Globus pallidus (tissue), 1 donor: ENCODE data around the gene COG5.
"Not testable (repeated sequence)": the region's sequence is repeated elsewhere in the genome, so short reads cannot be mapped to it uniquely, and the experiment has no call there.

Experiments
- DNase-seq: peaks from one replicate; pipeline ENCODE4 v3.0.0-alpha.2; 2015; ENCODE audit warnings: low spot score

Gene COG5

DNA sequence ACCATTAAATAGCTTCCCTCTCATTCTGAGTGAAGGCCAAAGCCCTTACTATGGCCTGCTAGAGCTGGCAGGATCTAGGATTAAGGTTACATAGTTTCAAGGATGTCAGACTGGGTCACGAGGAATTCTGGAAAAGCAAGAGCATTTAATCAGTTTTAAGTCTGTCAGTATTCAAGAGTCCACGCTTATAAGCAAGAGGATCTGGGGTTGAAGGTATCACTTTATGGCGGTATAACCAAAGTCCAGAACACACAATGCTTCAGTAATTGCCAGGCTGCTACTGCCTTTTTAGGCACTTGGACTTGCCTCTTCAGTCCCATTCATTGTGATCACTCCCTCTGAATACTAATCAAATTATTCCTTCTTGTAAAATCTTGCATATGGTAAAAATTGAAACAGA is 293.9 kb downstream of the COG5 start:
- no peak for DNase-seq

DNA sequence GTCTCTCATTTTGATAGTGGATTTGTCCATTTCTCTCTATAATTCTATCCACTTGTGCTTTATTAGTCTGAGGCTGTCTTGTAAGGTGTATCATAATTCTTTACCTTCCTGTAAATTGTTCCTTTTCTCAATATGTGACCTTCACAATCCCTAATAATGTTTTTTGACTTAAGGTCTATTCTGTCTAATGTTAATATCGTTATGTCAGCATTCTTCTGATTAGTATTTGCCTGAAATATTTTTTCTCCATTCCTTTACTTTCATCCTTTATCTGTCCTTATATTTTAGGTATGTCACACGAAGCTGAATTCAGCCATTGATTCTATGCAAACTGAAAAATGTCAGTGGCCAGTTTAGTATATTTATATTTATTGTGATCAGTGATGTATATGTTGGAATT is 295.1 kb downstream of the COG5 start:
- no peak for DNase-seq

DNA sequence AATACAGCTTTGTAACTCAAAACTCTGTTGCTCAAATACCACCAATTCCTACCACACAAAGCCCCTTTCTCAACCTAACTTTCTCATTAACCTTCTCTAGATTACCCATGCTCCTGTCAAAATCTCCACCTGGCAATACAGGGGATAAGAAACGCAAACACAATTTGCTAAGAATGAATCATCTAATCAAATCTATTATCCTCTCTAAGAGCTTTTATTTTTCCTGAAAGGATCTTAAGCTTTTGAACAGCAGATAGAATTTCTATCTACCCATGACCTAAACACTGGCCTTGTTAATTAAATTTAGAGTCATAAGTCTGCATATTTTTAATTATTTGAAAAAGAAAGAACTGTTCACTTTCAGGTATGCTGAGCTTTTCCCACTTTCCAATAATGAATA is 296.6 kb downstream of the COG5 start:
- no peak for DNase-seq

DNA sequence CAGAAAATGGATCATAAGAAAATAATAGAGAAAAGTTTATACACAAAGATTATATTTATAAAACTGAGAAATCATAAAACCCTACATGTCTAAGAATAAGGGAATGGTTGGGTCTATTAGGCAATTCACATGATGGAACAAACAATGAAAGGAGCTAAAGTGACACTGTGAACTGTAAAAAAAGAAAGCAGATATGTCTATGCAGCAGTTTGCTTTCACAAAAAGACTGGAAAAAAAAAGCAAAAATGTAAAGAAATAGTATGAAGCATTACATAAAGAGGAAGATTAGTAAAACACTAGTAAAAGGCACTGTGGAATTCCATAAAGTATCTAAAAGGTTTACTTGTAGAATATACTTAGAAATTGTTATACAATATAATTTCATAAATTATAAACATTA is 299.0 kb downstream of the COG5 start:
- DNase-seq = no peak

DNA sequence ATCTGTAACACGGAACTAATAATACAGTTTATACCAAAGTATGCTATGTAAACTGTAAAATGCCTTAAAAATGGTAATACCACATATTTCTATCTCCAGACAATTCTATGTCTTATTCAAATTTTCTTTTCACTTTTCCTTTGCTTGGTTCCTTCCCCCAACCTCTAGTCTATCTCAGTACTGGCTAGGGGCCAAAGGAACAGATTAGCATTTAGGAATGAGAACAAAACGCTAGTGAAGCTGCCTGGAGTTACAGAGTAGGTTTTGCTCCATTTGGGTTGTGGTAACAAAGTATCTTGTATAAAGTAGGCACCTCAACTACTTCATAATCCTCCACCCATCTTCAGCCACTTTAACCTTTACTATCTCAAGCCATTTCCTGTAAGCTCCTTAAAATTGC is 300.9 kb downstream of the COG5 start:
- DNase-seq = peak; percentile 21

DNA sequence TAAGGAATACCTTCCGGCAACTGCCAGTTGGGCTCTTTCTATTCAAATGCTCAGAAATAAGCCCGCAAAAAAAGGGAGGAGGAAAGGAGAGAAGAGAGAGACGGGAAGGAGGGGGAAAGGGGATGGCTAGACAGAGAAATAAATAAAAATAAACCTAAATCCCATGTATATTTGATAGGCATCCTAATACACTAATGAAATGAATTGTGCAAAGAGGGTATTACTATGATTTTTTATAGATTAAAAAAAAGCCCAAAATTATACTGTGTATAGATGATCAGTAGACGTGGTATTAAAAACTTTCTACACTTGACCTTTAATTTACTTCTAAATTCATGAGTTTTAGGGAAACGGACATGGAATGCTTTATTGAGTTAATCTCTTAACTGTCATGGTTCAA is 305.0 kb downstream of the COG5 start:
- DNase-seq = no peak

DNA sequence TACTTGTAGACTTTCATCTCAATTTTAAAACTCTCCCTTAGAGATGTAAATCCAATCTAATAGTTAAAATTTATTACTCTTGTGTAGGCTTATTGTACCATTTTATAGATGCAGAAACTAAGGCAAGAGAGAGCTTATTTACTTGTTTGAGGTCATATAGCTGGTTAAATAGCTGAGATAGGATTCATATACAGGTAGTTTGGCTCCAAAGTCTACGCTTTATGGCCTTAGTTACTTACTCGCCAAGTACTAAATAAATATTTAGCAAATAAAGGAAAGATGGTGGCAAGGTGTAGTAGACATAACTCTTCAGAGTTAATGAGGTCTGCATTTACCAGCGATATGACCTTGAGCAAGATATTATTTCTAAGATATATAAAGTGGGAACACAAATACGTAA is 308.1 kb downstream of the COG5 start:
- no peak for DNase-seq

DNA sequence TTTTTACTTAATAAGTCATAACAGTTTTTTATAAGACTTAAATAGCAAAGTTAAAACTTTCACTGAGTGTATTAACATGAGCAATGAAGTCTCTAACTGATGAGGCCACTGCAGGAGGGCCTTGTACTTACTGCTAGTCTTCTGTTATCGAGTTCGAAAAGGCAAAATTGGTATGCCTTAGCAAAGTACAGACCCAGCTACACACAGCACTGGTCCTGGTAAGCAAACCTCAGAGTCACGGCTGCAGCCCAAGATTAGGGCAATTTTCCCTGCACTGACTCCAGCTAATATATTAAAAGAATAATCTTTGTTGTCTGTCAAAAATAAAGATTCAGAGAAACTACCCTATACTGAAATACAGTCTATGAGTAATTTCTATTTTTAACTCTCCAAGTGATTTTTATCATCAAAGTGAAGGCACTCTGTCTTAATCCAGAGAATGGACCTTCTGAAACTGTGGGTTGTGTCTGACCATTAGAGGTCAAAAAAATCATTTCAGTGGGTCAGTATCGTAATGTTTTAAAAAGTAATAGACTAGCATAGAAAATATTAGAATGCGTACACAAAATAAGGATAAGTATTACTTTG is 309.2 kb downstream of the COG5 start:
- DNase-seq = no peak

DNA sequence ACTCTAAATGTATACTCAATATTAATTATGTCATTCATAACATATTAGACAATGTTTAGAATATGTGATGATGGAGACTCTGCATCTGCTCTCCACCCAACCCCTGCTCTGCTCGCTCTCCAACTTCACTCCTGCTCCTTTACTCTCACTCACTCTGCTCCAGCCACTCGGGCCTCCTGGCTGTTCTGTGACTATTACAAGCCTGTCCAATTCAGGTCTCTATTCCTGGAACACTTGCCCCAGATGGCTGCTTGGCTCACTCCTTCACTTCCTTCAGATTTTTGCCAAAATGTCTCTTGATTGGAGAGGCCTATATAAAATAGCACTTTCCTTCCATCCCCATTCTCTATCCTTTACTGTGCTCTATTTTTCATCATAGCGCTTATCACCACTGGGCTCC is 310.1 kb downstream of the COG5 start:
- DNase-seq = no peak

DNA sequence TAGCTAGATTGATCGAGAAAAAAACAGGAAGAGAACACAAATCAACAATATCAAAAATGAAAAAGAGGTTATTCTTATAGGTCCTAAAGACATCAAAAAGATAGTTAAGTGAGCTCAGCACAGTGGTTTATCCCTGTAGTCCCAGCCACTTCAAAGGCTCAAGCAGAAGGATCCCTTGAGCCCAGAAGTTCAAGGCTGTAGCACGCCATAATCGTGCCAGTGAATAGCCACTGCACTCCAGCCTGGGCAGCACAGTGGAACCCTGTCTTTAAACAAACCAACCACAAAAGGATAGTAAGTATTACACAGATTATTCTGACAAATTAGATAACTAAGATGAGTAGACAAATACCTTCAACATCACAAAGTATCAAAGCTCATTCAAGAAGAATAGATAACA is 311.8 kb downstream of the COG5 start:
- DNase-seq = no peak

DNA sequence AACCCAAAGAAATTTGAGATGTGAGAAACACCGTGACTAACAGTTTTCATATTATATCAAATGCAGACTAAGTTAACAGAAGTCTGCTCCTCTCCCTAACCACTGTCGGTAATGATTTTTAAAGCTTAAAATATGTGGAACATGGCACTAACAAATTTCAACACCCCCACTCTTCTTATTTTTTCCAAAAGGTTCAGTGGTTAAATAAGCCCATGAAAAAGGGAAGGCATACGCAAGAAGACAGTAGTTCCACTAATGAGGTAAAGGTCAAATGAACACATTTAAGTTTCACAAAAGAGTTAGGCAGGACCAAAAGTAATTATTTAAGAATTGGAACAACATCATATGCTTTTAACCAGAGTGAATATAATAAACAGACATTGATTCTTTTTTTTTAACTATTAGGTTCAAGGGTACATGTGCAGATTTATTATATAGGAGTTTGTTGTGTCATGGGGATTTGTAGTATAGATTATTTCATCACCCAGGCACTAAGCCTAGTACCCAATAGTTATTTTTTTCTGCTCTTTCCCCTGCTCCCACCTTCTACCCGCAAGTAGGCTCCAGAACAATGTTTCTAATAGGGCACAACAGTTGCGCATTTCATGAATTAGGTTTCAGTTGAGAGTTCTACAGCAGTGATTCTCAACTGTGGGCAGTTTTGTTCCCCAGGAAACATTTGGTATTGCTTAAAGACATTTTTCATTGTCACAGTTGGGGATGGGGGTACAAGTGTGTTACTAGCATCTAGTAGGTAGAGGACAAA is 315.0 kb downstream of the COG5 start:
- no peak for DNase-seq

DNA sequence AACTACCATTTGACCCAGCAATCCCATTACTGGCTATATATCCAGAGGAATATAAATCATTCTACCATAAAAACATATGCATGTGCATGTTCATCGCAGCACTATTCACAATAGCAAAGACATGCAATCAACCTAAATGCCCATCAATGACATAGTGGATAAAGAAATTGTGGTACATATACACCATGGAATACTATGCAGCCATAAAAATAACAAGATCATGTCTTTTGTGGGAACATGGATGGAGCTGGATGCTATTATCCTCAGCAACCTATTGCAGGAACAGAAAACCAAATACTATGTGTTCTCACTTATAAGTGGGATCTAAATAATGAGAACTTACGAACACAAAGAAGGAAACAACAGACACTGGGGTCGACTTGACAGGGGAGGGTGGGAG is 316.9 kb downstream of the COG5 start:
- DNase-seq = not testable (repeated sequence)

DNA sequence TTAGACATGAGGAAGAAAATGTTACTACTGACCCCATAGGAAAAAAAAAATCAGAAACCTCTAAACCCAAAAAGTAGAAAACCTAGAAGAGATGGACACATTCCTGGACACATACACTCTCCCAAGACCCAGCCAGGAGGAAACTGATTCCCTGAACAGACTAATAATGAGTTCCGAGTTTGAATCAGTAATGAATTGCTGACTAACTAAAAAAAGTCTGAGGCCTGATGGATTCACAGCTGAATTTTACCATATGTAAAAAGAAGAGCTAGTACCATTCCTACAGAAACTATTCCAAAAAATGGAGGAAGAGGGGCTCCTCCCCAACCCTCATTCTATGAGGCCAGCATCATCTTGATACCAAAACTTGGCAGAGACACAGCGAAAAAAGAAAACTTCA is 319.1 kb downstream of the COG5 start:
- no peak for DNase-seq

DNA sequence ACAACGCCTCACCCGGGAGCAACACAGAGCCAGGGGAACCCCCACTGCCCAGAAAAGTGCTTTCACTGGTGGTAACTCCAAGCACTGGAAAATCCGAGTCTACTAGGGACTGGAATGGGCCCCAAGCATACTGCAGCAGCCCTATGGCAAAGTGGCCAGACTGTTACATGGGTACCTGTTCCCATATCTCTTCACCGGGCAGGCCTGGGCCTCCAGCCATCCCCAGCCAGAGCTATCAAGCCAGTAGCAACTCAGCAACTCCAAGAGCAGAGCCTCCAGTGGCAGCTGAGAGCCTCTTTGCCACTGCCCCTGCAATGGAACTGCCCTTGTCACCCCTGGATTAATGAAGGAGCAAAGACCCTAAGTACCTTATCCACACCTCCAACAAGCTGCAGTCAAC is 321.5 kb downstream of the COG5 start:
- no peak for DNase-seq

DNA sequence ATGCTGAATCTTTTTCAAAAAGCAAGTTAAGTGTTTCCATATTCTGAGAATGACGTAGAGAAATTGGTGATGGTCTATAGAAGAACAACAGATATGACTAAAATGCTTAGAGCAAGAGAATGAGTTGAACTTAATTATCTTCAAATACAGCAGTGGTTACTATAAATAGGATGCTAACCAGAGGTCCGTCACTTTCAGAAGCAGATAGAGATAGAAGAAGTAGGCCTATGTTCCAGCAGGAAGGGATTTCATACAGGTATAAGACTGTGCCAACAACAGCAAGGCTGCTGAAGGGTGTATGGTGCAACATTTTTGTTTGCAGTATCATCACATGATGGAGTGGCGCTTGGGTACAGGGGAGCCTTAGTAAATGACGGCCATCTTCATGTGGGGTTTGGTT is 326.3 kb downstream of the COG5 start:
- DNase-seq = no peak

DNA sequence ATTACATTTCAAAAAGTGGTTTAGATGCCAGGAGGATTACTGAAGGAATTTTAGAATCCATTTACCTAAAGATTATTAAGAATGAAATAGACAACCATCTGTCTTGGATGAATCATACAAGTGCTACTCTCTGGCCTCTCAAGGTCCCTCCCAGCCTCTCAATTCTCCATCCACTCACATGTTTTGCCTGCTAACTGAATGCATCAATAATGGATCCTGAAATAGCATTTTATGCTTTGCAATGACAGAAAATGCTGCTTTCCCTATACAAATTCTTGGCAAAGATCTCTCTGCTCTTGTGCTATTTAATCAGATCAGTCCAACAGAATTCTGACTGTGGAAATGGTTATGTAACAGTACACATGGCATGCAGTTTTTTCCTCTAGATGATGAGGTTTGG is 326.9 kb downstream of the COG5 start:
- DNase-seq = no peak

DNA sequence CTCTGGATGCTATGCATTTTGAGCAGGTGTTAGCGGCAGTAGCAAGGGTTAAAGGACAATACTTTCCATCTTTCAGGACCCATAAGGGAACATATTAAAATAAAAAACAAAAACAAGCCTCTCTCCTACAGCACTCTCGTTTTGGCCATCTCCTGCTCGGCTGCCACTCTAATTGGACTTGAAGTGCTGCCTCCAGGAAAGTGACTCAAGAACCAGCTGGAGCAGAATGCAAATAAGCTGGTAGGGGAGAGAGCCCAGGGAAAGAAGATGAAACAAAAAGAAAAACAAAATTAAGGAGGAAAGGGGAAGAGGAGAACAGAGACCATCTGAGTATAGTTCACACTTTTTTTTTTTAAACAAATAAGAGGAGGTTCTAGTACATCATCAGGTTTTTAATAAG is 329.3 kb downstream of the COG5 start:
- peak; percentile 37 for DNase-seq

DNA sequence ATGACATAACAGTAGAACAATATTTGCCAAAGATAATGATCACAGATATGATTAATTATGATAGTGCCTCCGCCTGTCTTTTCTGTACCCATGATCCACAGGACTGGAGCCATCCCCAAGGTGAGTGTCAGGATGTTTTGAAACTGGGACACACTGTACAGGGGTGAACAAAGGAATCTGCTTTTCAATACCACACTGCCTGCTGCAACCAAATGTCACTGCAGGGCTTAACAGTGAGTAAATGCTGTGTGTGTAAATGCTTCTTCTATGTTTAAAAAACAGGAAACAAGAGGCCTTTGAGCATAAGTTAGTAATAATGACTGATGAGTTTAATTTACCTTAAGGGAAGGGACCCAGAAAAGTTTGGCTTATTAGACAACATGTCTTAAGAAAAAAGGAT is 329.7 kb downstream of the COG5 start:
- no peak for DNase-seq

DNA sequence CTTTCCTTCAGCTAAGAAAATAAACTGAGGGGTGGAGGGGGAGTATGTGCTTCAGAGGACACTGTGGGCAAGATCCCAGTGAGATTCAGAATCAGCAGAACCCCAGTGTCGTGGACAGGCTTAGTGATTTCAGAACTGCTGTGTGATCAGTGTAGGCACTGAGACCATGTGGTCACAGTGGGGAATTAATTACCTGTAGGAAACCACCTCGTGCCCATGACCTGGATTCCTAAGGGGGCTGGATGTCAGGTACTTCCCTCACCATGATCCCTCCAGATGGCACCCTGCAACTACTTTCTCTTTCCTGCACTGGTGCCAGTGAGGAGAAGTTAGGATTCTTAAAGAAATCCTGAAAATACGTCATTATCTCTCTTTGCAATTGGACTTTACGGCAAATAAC is 330.5 kb downstream of the COG5 start:
- DNase-seq = no peak

DNA sequence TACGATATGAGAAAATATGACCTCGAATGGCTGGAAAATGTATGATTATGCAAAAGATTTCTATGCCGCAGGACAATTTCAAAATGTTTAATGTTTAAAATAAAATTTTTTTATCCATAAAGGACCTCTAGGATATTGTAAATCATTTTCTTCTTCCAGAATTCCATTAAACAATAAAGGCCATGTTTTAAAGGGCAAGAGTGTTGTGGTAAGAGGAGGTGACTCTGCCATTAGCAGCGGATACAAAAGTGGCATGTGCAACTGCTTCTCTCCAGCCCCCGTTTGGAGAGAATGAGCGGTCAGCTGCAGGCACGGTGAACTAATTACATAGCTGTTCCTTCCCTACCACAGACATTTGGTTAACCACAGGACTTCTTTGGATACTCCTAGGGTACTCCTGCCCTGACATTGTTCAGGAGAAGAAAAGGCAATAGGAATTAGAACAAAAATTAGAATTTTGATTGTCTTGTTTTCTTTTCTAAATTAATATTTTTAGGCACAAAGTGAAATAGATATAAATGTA is 331.1 kb downstream of the COG5 start:
- no peak for DNase-seq

DNA sequence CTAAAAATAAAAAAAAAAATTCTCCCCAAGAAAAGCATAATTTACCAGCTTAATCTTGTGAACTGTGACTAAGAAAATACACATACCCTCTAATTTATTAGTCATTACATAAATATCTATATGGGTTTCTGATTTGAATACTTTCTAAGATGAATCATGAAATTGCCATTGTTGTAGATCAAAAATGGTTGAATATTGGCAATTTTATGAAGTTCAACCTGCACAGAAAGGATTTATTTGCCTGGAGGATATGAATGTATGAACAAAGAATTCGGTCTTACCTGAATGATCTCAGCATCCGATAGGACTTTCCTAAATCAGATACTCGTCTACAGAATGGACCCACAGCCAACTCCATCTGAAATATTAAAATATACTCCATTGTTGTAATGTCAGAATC is 333.4 kb downstream of the COG5 start:
- no peak for DNase-seq

DNA sequence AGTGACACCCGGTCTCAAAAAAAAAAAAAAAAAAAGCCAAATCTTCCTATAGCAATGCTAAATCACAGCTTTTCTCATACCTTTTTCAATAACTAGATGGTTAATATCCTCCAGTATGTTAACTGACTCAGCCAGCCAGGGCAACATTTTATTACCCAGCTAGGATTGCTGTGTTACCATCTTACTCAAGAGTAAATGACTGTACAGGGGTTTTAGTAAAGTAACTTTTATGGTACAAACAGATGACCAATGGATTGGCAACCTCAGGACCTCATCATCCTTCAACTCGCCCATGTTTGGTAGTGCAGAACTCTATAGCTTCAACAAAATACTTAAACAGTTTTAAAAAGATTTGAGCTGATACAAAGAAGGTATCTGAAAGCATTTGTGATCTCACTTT is 335.4 kb downstream of the COG5 start:
- no peak for DNase-seq

DNA sequence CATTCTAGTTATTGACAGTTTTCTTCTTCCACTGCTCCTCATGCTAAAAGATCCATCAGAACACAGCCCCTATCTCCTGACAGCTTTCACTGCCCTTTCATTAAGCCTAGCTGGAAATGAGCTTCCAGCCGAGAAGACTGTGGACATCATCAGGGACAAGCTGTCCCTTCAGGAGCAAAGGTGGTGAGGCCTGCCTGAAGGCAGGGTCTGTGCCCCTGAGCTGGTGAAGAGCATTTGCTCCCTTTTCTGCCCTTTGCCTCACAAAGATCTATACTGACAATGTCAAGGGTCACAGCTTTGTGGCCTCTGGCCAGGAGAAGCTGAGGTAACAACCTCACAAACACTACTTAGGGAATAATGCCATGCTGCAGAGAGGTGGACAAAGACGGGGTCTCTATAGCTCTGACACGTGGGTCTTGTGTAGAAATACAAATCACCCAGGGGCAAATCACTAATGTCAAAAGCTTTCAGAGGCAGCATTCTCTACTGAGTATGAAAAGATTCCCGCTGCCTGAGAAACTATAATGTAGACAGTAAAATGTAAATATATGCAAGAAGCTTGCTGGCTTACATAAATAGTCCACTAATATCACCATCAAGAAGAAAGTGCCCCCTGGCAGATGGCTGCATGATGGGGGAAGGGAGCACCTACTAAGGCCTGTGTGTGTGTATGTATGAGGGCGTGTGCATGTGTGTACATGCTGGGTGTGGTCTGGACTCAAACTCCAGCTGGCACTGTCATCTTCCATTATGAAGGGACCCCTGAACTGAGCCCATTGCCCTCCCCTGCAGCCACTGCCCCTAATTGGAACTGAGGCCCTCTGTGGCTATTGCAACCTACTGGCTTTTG is 339.1 kb downstream of the COG5 start:
- no peak for DNase-seq
